SU-DHL-6 (cell line): ENCODE data around the gene ZSWIM5.

Source experiments
- EZH2phosphoT487 ChIP-seq: fragments of 200-600 bp; sonication (generic), shearing (Covaris generic); conservative IDR thresholded peaks from 2 replicates; pipeline ENCODE4 v1.6.1; 2018; ENCODE audit warnings: mild to moderate bottlenecking, antibody characterized with exemption, low read length, moderate library complexity, mixed read lengths
- TF ChIP-seq, protein P1 (sequence below): fragments of 200-600 bp; sonication (generic); IDR thresholded peaks from one replicate; pipeline ENCODE4 v1.5.1; 2017; ENCODE audit warnings: antibody characterized with exemption, mild to moderate bottlenecking, low read length, moderate library complexity; ENCODE audit not compliant: insufficient read depth, poor library complexity, severe bottlenecking

DNA sequence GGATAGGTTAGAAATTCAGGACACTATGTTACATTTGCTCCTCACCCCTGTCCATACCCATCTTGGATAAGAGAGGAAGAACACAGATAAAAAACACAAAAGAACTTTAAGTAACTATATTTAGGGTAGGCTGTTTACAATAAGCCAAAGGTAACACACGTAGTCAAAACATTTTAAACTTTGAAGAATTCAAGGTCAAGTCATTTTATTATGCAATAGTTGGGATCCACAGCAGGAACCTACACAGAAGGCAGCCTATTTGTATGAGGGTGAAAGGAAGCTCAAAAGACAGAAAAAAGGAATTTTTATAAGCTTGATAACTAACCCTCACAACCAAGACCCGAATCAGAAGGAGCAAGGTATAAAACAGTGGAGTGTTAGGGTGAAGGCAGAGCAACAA lies 89.6 kb downstream of the ZSWIM5 start:
- TF ChIP-seq EZH2phosphoT487 = no peak
- TF ChIP-seq, protein P1, sequence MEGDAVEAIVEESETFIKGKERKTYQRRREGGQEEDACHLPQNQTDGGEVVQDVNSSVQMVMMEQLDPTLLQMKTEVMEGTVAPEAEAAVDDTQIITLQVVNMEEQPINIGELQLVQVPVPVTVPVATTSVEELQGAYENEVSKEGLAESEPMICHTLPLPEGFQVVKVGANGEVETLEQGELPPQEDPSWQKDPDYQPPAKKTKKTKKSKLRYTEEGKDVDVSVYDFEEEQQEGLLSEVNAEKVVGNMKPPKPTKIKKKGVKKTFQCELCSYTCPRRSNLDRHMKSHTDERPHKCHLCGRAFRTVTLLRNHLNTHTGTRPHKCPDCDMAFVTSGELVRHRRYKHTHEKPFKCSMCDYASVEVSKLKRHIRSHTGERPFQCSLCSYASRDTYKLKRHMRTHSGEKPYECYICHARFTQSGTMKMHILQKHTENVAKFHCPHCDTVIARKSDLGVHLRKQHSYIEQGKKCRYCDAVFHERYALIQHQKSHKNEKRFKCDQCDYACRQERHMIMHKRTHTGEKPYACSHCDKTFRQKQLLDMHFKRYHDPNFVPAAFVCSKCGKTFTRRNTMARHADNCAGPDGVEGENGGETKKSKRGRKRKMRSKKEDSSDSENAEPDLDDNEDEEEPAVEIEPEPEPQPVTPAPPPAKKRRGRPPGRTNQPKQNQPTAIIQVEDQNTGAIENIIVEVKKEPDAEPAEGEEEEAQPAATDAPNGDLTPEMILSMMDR = no peak
